Chondrocyte (in vitro differentiated cells): ENCODE data around the gene TXK. TPM values are rescaled to one million over a fixed set of nuclear protein-coding genes. Genes with fewer than 3 reads are reported as not detected.

Experiments used
- DNase-seq: peaks from one replicate; pipeline ENCODE4 v3.0.0; 2021; ENCODE audit warnings: mixed read lengths, low spot score
- H3K27ac Mint-ChIP-seq: one replicate; pipeline ENCODE4 v1.8.0; 2021; ENCODE audit warnings: mild to moderate bottlenecking, moderate library complexity, mixed read lengths; ENCODE audit not compliant: unreplicated experiment
- H3K27me3 Mint-ChIP-seq: 2 replicates; pipeline ENCODE4 v1.8.0; 2021; ENCODE audit warnings: low read depth, mixed read lengths
- H3K36me3 Mint-ChIP-seq: 2 replicates; pipeline ENCODE4 v1.8.0; 2021; ENCODE audit warnings: low read depth, mixed read lengths
- H3K4me1 Mint-ChIP-seq: 2 replicates; pipeline ENCODE4 v1.8.0; 2021; ENCODE audit warnings: low read depth, mild to moderate bottlenecking, mixed read lengths
- H3K4me3 Mint-ChIP-seq: one replicate; pipeline ENCODE4 v1.8.0; 2021; ENCODE audit warnings: mild to moderate bottlenecking, moderate library complexity, mixed read lengths; ENCODE audit not compliant: unreplicated experiment
- H3K9me3 Mint-ChIP-seq: 2 replicates; pipeline ENCODE4 v1.8.0; 2021; ENCODE audit warnings: low read depth, mixed read lengths
- CTCF ChIP-seq: fragments of 200-600 bp; sonication (generic); IDR thresholded peaks from 2 replicates; pipeline ENCODE4 v1.5.0; 2021; ENCODE audit warnings: antibody characterized with exemption, mild to moderate bottlenecking, moderate library complexity
- total RNA-seq: library from RNA; stranded (reverse); gene quantifications from 3 replicates; pipeline ENCODE4 v1.2.1, GENCODE V29; 2021

TXK gene
- total RNA-seq, 1 donor from 2014 or later = 0.22 TPM

DNA sequence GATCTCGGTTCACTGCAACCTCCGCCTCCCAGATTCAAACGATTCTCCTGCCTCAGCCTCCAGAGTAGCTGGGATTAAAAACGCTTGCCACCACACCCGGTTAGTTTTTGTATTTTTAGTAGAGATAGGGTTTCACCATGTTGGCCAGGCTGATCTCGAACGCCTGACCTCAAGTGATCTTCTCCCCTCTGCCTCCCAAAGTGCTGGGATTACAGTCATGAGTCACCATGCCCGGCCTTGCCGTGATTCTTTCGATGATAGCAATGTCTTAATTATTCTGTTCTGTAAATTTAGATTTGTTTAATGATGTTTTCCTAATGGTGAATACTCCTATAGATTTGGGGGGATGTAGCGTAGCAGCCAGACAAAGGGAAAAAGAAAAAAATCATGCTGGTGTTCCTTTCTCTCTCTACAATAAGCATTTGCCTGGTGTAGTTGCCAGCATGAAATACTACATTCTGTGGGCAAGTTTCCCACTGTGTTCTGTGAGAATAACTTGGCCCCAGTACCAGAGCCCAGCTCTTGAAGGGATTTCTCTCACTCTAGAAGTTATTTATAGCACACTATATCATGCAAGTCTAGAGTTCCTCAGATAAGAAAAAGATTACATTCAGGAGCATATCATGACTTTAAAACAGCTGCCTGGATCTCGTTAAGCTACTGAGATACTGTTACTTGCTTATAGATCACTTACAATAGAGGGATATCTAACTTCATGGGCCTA lies 102.1 kb downstream of the TXK start:
- DNase-seq = no peak

DNA sequence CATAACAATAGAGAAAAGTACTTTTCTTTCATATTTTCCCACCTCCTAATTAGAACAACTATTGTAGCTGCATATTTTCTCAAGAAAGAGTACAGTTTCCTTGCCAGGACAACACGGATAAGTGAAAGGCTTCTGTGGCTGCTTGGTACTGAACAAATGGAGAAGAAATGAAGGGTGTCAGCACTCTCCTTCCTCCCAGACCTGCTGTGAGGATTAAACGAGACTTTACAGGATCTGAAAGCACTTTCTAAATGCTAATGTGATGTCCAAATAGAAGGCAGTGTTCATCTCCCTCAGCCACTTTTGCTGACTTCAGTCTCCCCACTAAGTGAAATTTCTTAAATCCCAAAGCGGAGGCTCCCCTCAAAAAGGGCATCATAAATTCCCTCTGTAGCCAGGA lies 103.6 kb downstream of the TXK start:
- DNase-seq = no peak
- no peaks in the 10 kb centered on the region for H3K27me3 Mint-ChIP-seq
- no peak overlapping the region for H3K4me3 Mint-ChIP-seq
- H3K36me3 Mint-ChIP-seq = no peaks in the 10 kb centered on the region
- no peaks in the 10 kb centered on the region for H3K9me3 Mint-ChIP-seq
- TF ChIP-seq CTCF = no peak
- H3K4me1 Mint-ChIP-seq = peaks cover 15% of the 10 kb centered on the region
- H3K27ac Mint-ChIP-seq = no peak overlapping the region

More for the DNA sequence above, 102.1 kb downstream of the TXK start:
- H3K9me3 Mint-ChIP-seq = no peaks in the 10 kb centered on the region
- H3K4me3 Mint-ChIP-seq = no peak overlapping the region
- H3K27ac Mint-ChIP-seq = peak overlapping the region; percentile 9
- TF ChIP-seq CTCF = no peak
- H3K4me1 Mint-ChIP-seq = peaks cover 15% of the 10 kb centered on the region
- H3K27me3 Mint-ChIP-seq = no peaks in the 10 kb centered on the region
- no peaks in the 10 kb centered on the region for H3K36me3 Mint-ChIP-seq

- Mint-ChIP-seq H3K4me3 (no peak overlapping the region), H3K4me1 (peaks cover 19% of the 10 kb centered on the region), H3K27me3 (no peaks in the 10 kb centered on the region), H3K36me3 (no peaks in the 10 kb centered on the region), H3K27ac (no peak overlapping the region), H3K9me3 (no peaks in the 10 kb centered on the region)
- no peak for TF ChIP-seq CTCF
- DNase-seq = no peak
These were observed 105.4 kb downstream of the TXK start for GRCh38 chr4:48028696-48029095.

GRCh38 chr4:48027653-48028052 lies 106.4 kb downstream of the TXK start:
- no peak overlapping the region for H3K27ac Mint-ChIP-seq
- H3K9me3 Mint-ChIP-seq = no peaks in the 10 kb centered on the region
- no peak for DNase-seq
- H3K4me1 Mint-ChIP-seq = peaks cover 16% of the 10 kb centered on the region
- H3K36me3 Mint-ChIP-seq = no peaks in the 10 kb centered on the region
- no peaks in the 10 kb centered on the region for H3K27me3 Mint-ChIP-seq
- H3K4me3 Mint-ChIP-seq = no peak overlapping the region
- no peak for TF ChIP-seq CTCF

- no peaks in the 10 kb centered on the region for H3K9me3 Mint-ChIP-seq
These were observed 109.0 kb downstream of the TXK start for GRCh38 chr4:48025005-48025404.

More at GRCh38 chr4:48025005-48025404, 109.0 kb downstream of the TXK start:
- H3K27ac Mint-ChIP-seq = no peak overlapping the region
- no peaks in the 10 kb centered on the region for H3K36me3 Mint-ChIP-seq
- peaks cover 10% of the 10 kb centered on the region for H3K4me1 Mint-ChIP-seq
- TF ChIP-seq CTCF = no peak
- H3K27me3 Mint-ChIP-seq = peaks cover 4% of the 10 kb centered on the region
- H3K4me3 Mint-ChIP-seq = no peak overlapping the region
- DNase-seq = no peak
